IMR-90 (cell line): ENCODE data around the gene EPN2. TPM values are rescaled to one million over a fixed set of nuclear protein-coding genes. Genes with fewer than 3 reads are reported as not detected.

Experiments used
- ATAC-seq: fragments of 200-7000 bp; cut with Tn5 transposase; 2 replicates; pipeline ENCODE4 v1.9.1; 2020; ENCODE audit warnings: low read depth, mild to moderate bottlenecking, moderate library complexity
- BruUV-seq: library from RNA; stranded (reverse); fragments of 400-500 nt; replicated peaks from 2 replicates; lab custom pipeline; 2021; lab: Mats Ljungman, UMichigan
- CTCF ChIA-PET: fragments of 300-600 bp; formaldehyde crosslinking; extraction: SDS; loops from one replicate; lab custom pipeline; 2021; ENCODE audit warnings: antibody characterized with exemption; lab: Yijun Ruan, JAX
- POLR2A ChIA-PET: fragments of 300-600 bp; sonication (Branson Sonifier 250); formaldehyde crosslinking; loops from one replicate; lab custom pipeline; 2022; ENCODE audit warnings: antibody characterized with exemption; ENCODE audit not compliant: unreplicated experiment; lab: Charles Lee
- DNase-seq: peaks from one replicate; pipeline ENCODE4 v3.0.0; 2013
- H2AFZ ChIP-seq: replicated peaks from 2 replicates; pipeline ENCODE3; 2013; ENCODE audit warnings: low read length, mild to moderate bottlenecking; ENCODE audit not compliant: poor library complexity
- H2AK5ac ChIP-seq: 2 replicates; pipeline ENCODE4 v1.6.1; 2013; ENCODE audit warnings: low read depth, low read length, inconsistent platforms
- H2AK9ac ChIP-seq: replicated peaks from 2 replicates; pipeline ENCODE3; 2013; ENCODE audit warnings: mild to moderate bottlenecking, low read depth, low read length, moderate library complexity; ENCODE audit not compliant: poor library complexity
- H2BK120ac ChIP-seq: 2 replicates; pipeline ENCODE4 v1.6.1; 2013; ENCODE audit warnings: low read depth, low read length, inconsistent platforms
- H2BK15ac ChIP-seq: 3 replicates; pipeline ENCODE4 v1.6.1; 2013; ENCODE audit warnings: low read depth, low read length, inconsistent platforms
- H2BK20ac ChIP-seq: 2 replicates; pipeline ENCODE4 v1.6.1; 2013; ENCODE audit warnings: low read depth, mild to moderate bottlenecking, inconsistent platforms, low read length, moderate library complexity
- H2BK5ac ChIP-seq: 2 replicates; pipeline ENCODE4 v1.6.1; 2013; ENCODE audit warnings: mild to moderate bottlenecking, low read depth, low read length, inconsistent platforms; ENCODE audit not compliant: poor library complexity, severe bottlenecking
- H3K14ac ChIP-seq: replicated peaks from 2 replicates; pipeline ENCODE4 v1.6.1; 2013; ENCODE audit warnings: low read depth, low read length, inconsistent platforms
- H3K18ac ChIP-seq: 2 replicates; pipeline ENCODE4 v1.6.1; 2013; ENCODE audit warnings: low read depth, low read length, control low read depth
- H3K23ac ChIP-seq: 2 replicates; pipeline ENCODE4 v1.6.1; 2013; ENCODE audit warnings: low read depth, low read length, inconsistent platforms
- H3K27ac ChIP-seq: 2 replicates; pipeline ENCODE4 v1.5.1; 2013; ENCODE audit warnings: mild to moderate bottlenecking, control low read depth, low read length; ENCODE audit not compliant: insufficient read depth
- H3K27me3 ChIP-seq: 2 replicates; pipeline ENCODE4 v1.6.1; 2013; ENCODE audit warnings: low read length; ENCODE audit not compliant: control insufficient read depth, insufficient read depth
- H3K36me3 ChIP-seq: 2 replicates; pipeline ENCODE4 v1.6.1; 2013; ENCODE audit warnings: low read length, mixed read lengths; ENCODE audit not compliant: control insufficient read depth, insufficient read depth
- H3K4ac ChIP-seq: 2 replicates; pipeline ENCODE4 v1.6.1; 2013; ENCODE audit warnings: low read depth, low read length, inconsistent platforms
- H3K4me1 ChIP-seq: 2 replicates; pipeline ENCODE4 v1.6.1; 2013; ENCODE audit warnings: low read length, mixed read lengths; ENCODE audit not compliant: control insufficient read depth, insufficient read depth
- H3K4me2 ChIP-seq: 2 replicates; pipeline ENCODE4 v1.6.1; 2013; ENCODE audit warnings: low read depth, mild to moderate bottlenecking, control low read depth, low read length, moderate library complexity
- H3K4me3 ChIP-seq: 2 replicates; pipeline ENCODE4 v1.5.1; 2013; ENCODE audit warnings: low read depth, mild to moderate bottlenecking, control low read depth, low read length, moderate library complexity; ENCODE audit not compliant: insufficient read depth
- H3K56ac ChIP-seq: 2 replicates; pipeline ENCODE4 v1.6.1; 2013; ENCODE audit warnings: low read length, inconsistent platforms; ENCODE audit not compliant: insufficient read depth; ENCODE audit errors: extremely low read depth
- H3K79me1 ChIP-seq, 2 experiments: 2 replicates each; pipeline ENCODE4 v1.6.1; 2013; ENCODE audit warnings: low read length in 2 of 2, inconsistent platforms in 1 of 2, low read depth in 1 of 2
- H3K9ac ChIP-seq: 2 replicates; pipeline ENCODE4 v1.6.1; 2013; ENCODE audit warnings: low read depth, low read length, control low read depth
- H3K9me1 ChIP-seq: 2 replicates; pipeline ENCODE4 v1.6.1; 2013; ENCODE audit warnings: low read length, inconsistent platforms; ENCODE audit not compliant: insufficient read depth
- H3K9me3 ChIP-seq: 2 replicates; pipeline ENCODE4 v1.6.1; 2013; ENCODE audit warnings: low read length; ENCODE audit not compliant: control insufficient read depth, insufficient read depth
- H4K20me1 ChIP-seq: 2 replicates; pipeline ENCODE4 v1.6.1; 2013; ENCODE audit warnings: low read length, inconsistent platforms; ENCODE audit not compliant: insufficient read depth
- H4K5ac ChIP-seq: 2 replicates; pipeline ENCODE4 v1.6.1; 2013; ENCODE audit warnings: mild to moderate bottlenecking, low read depth, low read length, control low read depth
- H4K8ac ChIP-seq, 2 experiments: 2 replicates each; pipeline ENCODE4 v1.6.1; 2013; ENCODE audit warnings: low read depth in 2 of 2, low read length in 2 of 2, control low read depth in 1 of 2, inconsistent platforms in 1 of 2
- H4K91ac ChIP-seq: 2 replicates; pipeline ENCODE4 v1.6.1; 2013; ENCODE audit warnings: low read depth, low read length, inconsistent platforms; ENCODE audit not compliant: insufficient read depth
- ELK1 ChIP-seq: fragments of 150-350 bp; IDR thresholded peaks from 2 replicates; pipeline ENCODE4 v1.6.1; 2016; ENCODE audit warnings: low read depth, mild to moderate bottlenecking, low read length, moderate library complexity, borderline replicate concordance
- MAZ ChIP-seq: IDR thresholded peaks from 2 replicates; pipeline ENCODE4 v1.6.1; 2012; ENCODE audit warnings: low read depth, mild to moderate bottlenecking, low read length, improper control_type of control experiment, moderate library complexity, borderline replicate concordance
- MXI1 ChIP-seq: IDR thresholded peaks from 2 replicates; pipeline ENCODE4 v1.6.1; 2012; ENCODE audit warnings: low read depth, mild to moderate bottlenecking, low read length, moderate library complexity, borderline replicate concordance
- NFE2L2 ChIP-seq: fragments of 150-350 bp; IDR thresholded peaks from 2 replicates; pipeline ENCODE4 v1.6.1; 2016; ENCODE audit warnings: low read depth, mild to moderate bottlenecking, low read length
- RAD21 ChIP-seq: IDR thresholded peaks from 2 replicates; pipeline ENCODE4 v1.6.1; 2012; ENCODE audit warnings: low read length, improper control_type of control experiment
- RFX5 ChIP-seq: IDR thresholded peaks from 2 replicates; pipeline ENCODE4 v1.8.0; 2012; ENCODE audit warnings: low read depth, mild to moderate bottlenecking, low read length, moderate library complexity
- USF2 ChIP-seq: fragments of 150-350 bp; IDR thresholded peaks from 2 replicates; pipeline ENCODE4 v1.6.1; 2017; ENCODE audit warnings: mild to moderate bottlenecking, antibody characterized with exemption, low read length, low read depth
- WGBS, 2 experiments: methylation state at CpG; one replicate each; pipeline versions ENCODE4 v1.1.5 to v1.1.7; 2013; ENCODE audit warnings: missing lambda C conversion rate in 2 of 2; ENCODE audit not compliant: insufficient read length in 1 of 2; ENCODE audit errors: extremely low coverage in 2 of 2; 5-methylcytosine and 5-hydroxymethylcytosine counted together
- dilution Hi-C: fragments of 300-500 bp; cut with HindIII; formaldehyde crosslinking; loops from one replicate; pipeline ENCODE4 v1.14.3; 2018; ENCODE audit warnings: low sequenced_read_pairs; ENCODE audit not compliant: unreplicated experiment
- in situ Hi-C: fragments of 300-500 bp; cut with MboI; formaldehyde crosslinking; loops from 3 replicates; pipeline ENCODE4 v1.14.3; 2019; ENCODE audit warnings: low sequenced_read_pairs, inconsistent platforms, mixed read lengths
- intact Hi-C: fragments of 100-400 bp; cut with micrococcal nuclease; formaldehyde crosslinking; loops from 2 replicates; pipeline ENCODE4 v1.10.0; 2022
- polyA plus RNA-seq, 3 experiments: library from polyadenylated mRNA; depleted of rRNA; stranded (reverse); fragments of >200 nt; gene quantifications; 2 replicates each; pipeline ENCODE4 v1.2.3, GENCODE V29; 2012; ENCODE audit warnings: low replicate concordance in 1 of 3
- total RNA-seq: library from RNA; depleted of rRNA; stranded (reverse); fragments of >200 nt; gene quantifications from 2 replicates; pipeline ENCODE4 v1.2.3, GENCODE V29; 2012

Gene EPN2
- total and polyA plus RNA-seq, 2 of the 4 experiments (the other 2 are of a cell fraction): 14.9 to 25.3 TPM

- in situ Hi-C loops (no loop called here), dilution Hi-C loops (no loop called here), intact Hi-C loops (no loop called here)
- Histone ChIP-seq H2BK5ac (no peak overlapping the region), H2AFZ (no peak overlapping the region), H4K20me1 (peaks cover 4% of the 10 kb centered on the region; the same call in 1 of the 2 replicates), H2AK5ac (no peak overlapping the region), H3K9me3 (no peaks in the 10 kb centered on the region), H4K8ac (no peak overlapping the region), H3K27me3 (no peaks in the 10 kb centered on the region), H2BK120ac (no peak overlapping the region), H3K36me3 (peaks cover 9% of the 10 kb centered on the region; the same call in 1 of the 2 replicates), H3K14ac (no peak overlapping the region), H3K27ac (no peak overlapping the region), H3K9ac (no peak overlapping the region), H2BK20ac (no peak overlapping the region), H3K9me1 (peaks cover 12% of the 10 kb centered on the region), H3K56ac (no peak overlapping the region), H3K18ac (no peak overlapping the region), H3K4ac (no peak overlapping the region), H4K91ac (no peak overlapping the region), H3K4me3 (no peak overlapping the region), H3K79me1 (peaks cover 5 to 32% of the 10 kb centered on the region in 2 experiments; a peak in 3 of 4 replicates), H4K5ac (no peak overlapping the region), H3K4me1 (peaks cover 6% of the 10 kb centered on the region), H2BK15ac (no peak overlapping the region), H3K4me2 (no peak overlapping the region), H2AK9ac (peak overlapping the region; percentile 19), H3K23ac (no peak overlapping the region)
- TF ChIP-seq ELK1 (no peak), USF2 (no peak), RAD21 (no peak), NFE2L2 (no peak), MAZ (no peak), RFX5 (no peak), MXI1 (no peak)
- ChIA-PET CTCF (no interaction called here), POLR2A (no interaction called here)
- no peak for ATAC-seq
- DNase-seq: no peak
- 85% methylated on average over 5 of the region's 9 CpGs; no CpG with 5 or more reads in 1 of the 2 experiments for WGBS, 2 experiments
- no TSS peak for BruUV-seq
These were observed 84.4 kb downstream of the EPN2 start for GRCh38 chr17:19321481-19322128.
